Keratinocyte (primary cell): ENCODE data around the gene CD46. TPM values are rescaled to one million over a fixed set of nuclear protein-coding genes. Genes with fewer than 3 reads are reported as not detected.

Experiments
- DNase-seq: peaks from one replicate; pipeline ENCODE4 v3.0.0-alpha.2; 2011; ENCODE audit warnings: low read depth, missing footprints, low spot score
- FAIRE-seq: peaks from 2 replicates; lab custom pipeline; 2011; peaks lifted over from hg19 to GRCh38; lab: Jason Lieb, UNC
- H2AFZ ChIP-seq: 2 replicates; pipeline ENCODE4 v1.6.0; 2012; ENCODE audit warnings: low read length, control low read depth, inconsistent platforms; ENCODE audit not compliant: control insufficient read depth
- H3K27ac ChIP-seq: 2 replicates; pipeline ENCODE4 v1.5.1; 2011; ENCODE audit warnings: low read length; ENCODE audit not compliant: control insufficient read depth, insufficient read depth
- H3K27me3 ChIP-seq: 3 replicates; pipeline ENCODE4 v1.6.0; 2011; ENCODE audit warnings: low read length; ENCODE audit not compliant: control insufficient read depth, insufficient read depth; ENCODE audit errors: extremely low read depth
- H3K36me3 ChIP-seq, 2 experiments: 2 replicates in 1 of 2; 3 replicates in 1 of 2; pipeline ENCODE4 v1.5.1; 2011; ENCODE audit warnings: low read length in 2 of 2, mild to moderate bottlenecking in 1 of 2; ENCODE audit not compliant: control insufficient read depth in 2 of 2, insufficient read depth in 2 of 2; ENCODE audit errors: extremely low read depth in 1 of 2
- H3K4me1 ChIP-seq: 3 replicates; pipeline ENCODE4 v1.5.1; 2011; ENCODE audit warnings: low read length; ENCODE audit not compliant: control insufficient read depth, insufficient read depth; ENCODE audit errors: extremely low read depth
- H3K4me2 ChIP-seq: 3 replicates; pipeline ENCODE4 v1.6.0; 2011; ENCODE audit warnings: low read depth, low read length; ENCODE audit not compliant: control insufficient read depth, insufficient read depth; ENCODE audit errors: extremely low read depth
- H3K4me3 ChIP-seq, 3 experiments: fragments of 200-600 bp in 1 of 3; sonication (generic) in 1 of 3; 2 replicates in 2 of 3; 3 replicates in 1 of 3; pipeline ENCODE4 v1.5.1; 2011 to 2016; ENCODE audit warnings: low read length in 3 of 3, mild to moderate bottlenecking in 3 of 3, control low read depth in 2 of 3, inconsistent platforms in 1 of 3, low read depth in 1 of 3, mixed read lengths in 1 of 3, mixed run types in 1 of 3, moderate library complexity in 1 of 3; ENCODE audit not compliant: control insufficient read depth in 2 of 3, insufficient read depth in 2 of 3; ENCODE audit errors: extremely low read depth in 1 of 3
- H3K79me2 ChIP-seq: 2 replicates; pipeline ENCODE4 v1.6.0; 2012; ENCODE audit warnings: low read length; ENCODE audit not compliant: control insufficient read depth, insufficient read depth
- H3K9ac ChIP-seq: 3 replicates; pipeline ENCODE4 v1.6.0; 2011; ENCODE audit warnings: low read length; ENCODE audit not compliant: control insufficient read depth, insufficient read depth; ENCODE audit errors: extremely low read depth
- H3K9me1 ChIP-seq: 3 replicates; pipeline ENCODE4 v1.6.0; 2011; ENCODE audit warnings: low read length; ENCODE audit not compliant: control insufficient read depth, insufficient read depth; ENCODE audit errors: extremely low read depth
- H3K9me3 ChIP-seq: 2 replicates; pipeline ENCODE4 v1.5.1; 2012; ENCODE audit warnings: low read depth, low read length; ENCODE audit not compliant: control insufficient read depth
- H4K20me1 ChIP-seq: 3 replicates; pipeline ENCODE4 v1.6.0; 2011; ENCODE audit warnings: low read length; ENCODE audit not compliant: control insufficient read depth, insufficient read depth; ENCODE audit errors: extremely low read depth
- CTCF ChIP-seq, 3 experiments: IDR thresholded peaks in 1 of 3; conservative IDR thresholded peaks in 1 of 3; optimal IDR thresholded peaks in 1 of 3; 2 replicates in 2 of 3; 3 replicates in 1 of 3; pipeline versions ENCODE3 to v1.5.1; 2011; ENCODE audit warnings: low read length in 3 of 3, mild to moderate bottlenecking in 3 of 3, moderate library complexity in 2 of 3, control low read depth in 1 of 3, inconsistent platforms in 1 of 3; ENCODE audit not compliant: insufficient read depth in 2 of 3; ENCODE audit errors: extremely low read depth in 1 of 3
- EZH2 ChIP-seq: IDR thresholded peaks from one replicate; pipeline ENCODE4 v1.6.1; 2012; ENCODE audit warnings: inconsistent platforms, mild to moderate bottlenecking, low read length, moderate library complexity
- dilution Hi-C: fragments of 300-500 bp; cut with MboI; formaldehyde crosslinking; loops from one replicate; pipeline ENCODE4 v1.7.0; 2020; ENCODE audit warnings: low sequenced_read_pairs; ENCODE audit not compliant: extremely low pct_ligation_motif_present
- polyA plus RNA-seq, 5 experiments: library from polyadenylated mRNA; depleted of rRNA in 3 of 5; stranded (reverse) in 3 of 5; stranded (forward) in 1 of 5; unstranded in 1 of 5; fragments of >200 nt; gene quantifications; 1 replicate in 1 of 5; 2 replicates in 3 of 5; 3 replicates in 1 of 5; pipeline versions ENCODE4 v1.2.1 to v1.2.3, GENCODE V29; 2011 to 2012; ENCODE audit warnings: missing spikeins in 2 of 5, low read depth in 1 of 5, low replicate concordance in 1 of 5

Gene CD46
- polyA plus RNA-seq, 1 donor (not counting 4 experiments of a cell fraction or from before 2014, with no cell fraction given) = 298 TPM

- peaks cover 14% of the 10 kb centered on the region for H3K79me2 ChIP-seq
- H3K9me1 ChIP-seq = peaks cover 3% of the 10 kb centered on the region
- no peak overlapping the region for H3K9ac ChIP-seq
- no peak overlapping the region for H3K27ac ChIP-seq
- no peak overlapping the region for H2AFZ ChIP-seq
- H3K9me3 ChIP-seq = no peaks in the 10 kb centered on the region
- H3K4me3 ChIP-seq = no peak overlapping the region
- dilution Hi-C loops = no loop called here
- FAIRE-seq (no peak), DNase-seq (no peak)
- H3K27me3 ChIP-seq = no peaks in the 10 kb centered on the region
- H4K20me1 ChIP-seq = no peaks in the 10 kb centered on the region
- H3K36me3 ChIP-seq = peaks cover 26 to 48% of the 10 kb centered on the region in 2 experiments
- H3K4me2 ChIP-seq = no peak overlapping the region
- TF ChIP-seq EZH2 (no peak), CTCF (optimal IDR thresholded peaks at IDR 0.05 in 1 of 3, IDR thresholded peaks at IDR 0.05 in 1 of 3, conservative IDR thresholded peaks at IDR 0.05 in 1 of 3; ENCODE audit: extremely low read depth in 1 of 3, insufficient read depth in 2 of 3, low read length in 3 of 3) (no peak)
- peaks cover 25% of the 10 kb centered on the region for H3K4me1 ChIP-seq
Measured at GRCh38 chr1:207813946-207814345, 62.1 kb downstream of the CD46 start.

- Histone ChIP-seq H3K79me2 (peaks cover 17% of the 10 kb centered on the region), H3K4me3 (no peak overlapping the region), H3K9ac (no peak overlapping the region), H3K27me3 (no peaks in the 10 kb centered on the region), H3K4me1 (peaks cover 24% of the 10 kb centered on the region), H3K36me3 (peaks cover 28 to 49% of the 10 kb centered on the region in 2 experiments), H2AFZ (no peak overlapping the region), H4K20me1 (no peaks in the 10 kb centered on the region), H3K4me2 (no peak overlapping the region), H3K27ac (no peak overlapping the region), H3K9me3 (no peaks in the 10 kb centered on the region), H3K9me1 (peaks cover 3% of the 10 kb centered on the region)
- DNase-seq (no peak), FAIRE-seq (no peak)
- TF ChIP-seq EZH2 (no peak), CTCF (optimal IDR thresholded peaks at IDR 0.05 in 1 of 3, IDR thresholded peaks at IDR 0.05 in 1 of 3, conservative IDR thresholded peaks at IDR 0.05 in 1 of 3; ENCODE audit: extremely low read depth in 1 of 3, insufficient read depth in 2 of 3, low read length in 3 of 3) (no peak)
- dilution Hi-C loops = no loop called here
Measured at GRCh38 chr1:207814469-207814868, 62.6 kb downstream of the CD46 start.
